HEK293 (cell line): ENCODE data around the gene POLA2.

ENCODE experiments used
- CTCF ChIA-PET: fragments of 350-600 bp; formaldehyde crosslinking; extraction: SDS; loops from one replicate; lab custom pipeline; 2021; ENCODE audit warnings: antibody characterized with exemption; lab: Yijun Ruan, JAX
- POLR2A ChIA-PET: fragments of 300-600 bp; formaldehyde crosslinking; extraction: SDS; loops from one replicate; lab custom pipeline; 2020; ENCODE audit warnings: antibody characterized with exemption, inconsistent platforms; lab: Yijun Ruan, JAX
- H3K27ac ChIP-seq: fragments of 200-500 bp; sonication (Bioruptor generic); 2 replicates; pipeline ENCODE4 v1.5.1; 2014; ENCODE audit warnings: low read depth, low read length, control low read depth, inconsistent platforms; ENCODE audit errors: extremely low read depth
- H3K36me3 ChIP-seq, 2 experiments: fragments of 200-500 bp in 1 of 2; sonication (Bioruptor generic) in 1 of 2; 1 replicate in 1 of 2; 2 replicates in 1 of 2; pipeline ENCODE4 v1.5.1; 2014 to 2017; ENCODE audit warnings: inconsistent platforms in 2 of 2, low read length in 2 of 2; ENCODE audit not compliant: control insufficient read depth in 2 of 2, insufficient read depth in 1 of 2
- H3K4me1 ChIP-seq: fragments of 200-500 bp; sonication (Bioruptor generic); 2 replicates; pipeline ENCODE4 v1.5.1; 2014; ENCODE audit warnings: mild to moderate bottlenecking, low read length, inconsistent platforms; ENCODE audit not compliant: control insufficient read depth, insufficient read depth
- H3K4me3 ChIP-seq: 2 replicates; pipeline ENCODE4 v1.5.1; 2011; ENCODE audit warnings: low read depth, mild to moderate bottlenecking, control low read depth, low read length, moderate library complexity
- H3K9me3 ChIP-seq: fragments of 200-500 bp; sonication (Bioruptor generic); 2 replicates; pipeline ENCODE4 v1.5.1; 2014; ENCODE audit warnings: low read depth, low read length, inconsistent platforms; ENCODE audit not compliant: control insufficient read depth, insufficient read depth
- GLIS1 ChIP-seq: fragments of 450-650 bp; formaldehyde crosslinking; IDR thresholded peaks from 2 replicates; pipeline ENCODE4 v1.5.1; 2016; ENCODE audit warnings: missing biosample characterization, missing genetic modification characterization
- ZFP3 ChIP-seq: fragments of 450-650 bp; formaldehyde crosslinking; IDR thresholded peaks from 2 replicates; pipeline ENCODE4 v1.5.1; 2016; ENCODE audit warnings: low read depth, missing biosample characterization, missing genetic modification characterization
- ZFP41 ChIP-seq: fragments of 450-650 bp; formaldehyde crosslinking; IDR thresholded peaks from 2 replicates; pipeline ENCODE4 v1.5.1; 2016; ENCODE audit warnings: missing biosample characterization, missing genetic modification characterization, borderline replicate concordance
- ZNF146 ChIP-seq: fragments of 450-650 bp; formaldehyde crosslinking; IDR thresholded peaks from 2 replicates; pipeline ENCODE4 v1.5.1; 2016; ENCODE audit warnings: missing biosample characterization, missing genetic modification characterization
- ZNF354C ChIP-seq: fragments of 450-650 bp; formaldehyde crosslinking; IDR thresholded peaks from 2 replicates; pipeline ENCODE4 v1.5.1; 2016; ENCODE audit warnings: missing biosample characterization, missing genetic modification characterization, low read depth, borderline replicate concordance
- ZNF391 ChIP-seq: fragments of 450-650 bp; formaldehyde crosslinking; IDR thresholded peaks from 2 replicates; pipeline ENCODE4 v1.5.1; 2016; ENCODE audit warnings: low read depth, missing biosample characterization, missing genetic modification characterization, borderline replicate concordance
- ZNF449 ChIP-seq: fragments of 450-650 bp; formaldehyde crosslinking; IDR thresholded peaks from 2 replicates; pipeline ENCODE4 v1.5.1; 2017; ENCODE audit warnings: missing biosample characterization, mild to moderate bottlenecking, missing genetic modification characterization, moderate library complexity
- ZNF510 ChIP-seq: fragments of 450-650 bp; formaldehyde crosslinking; IDR thresholded peaks from 2 replicates; pipeline ENCODE4 v1.5.1; 2018; ENCODE audit warnings: mild to moderate bottlenecking, missing genetic modification characterization, missing biosample characterization; ENCODE audit not compliant: insufficient replicate concordance
- ZNF530 ChIP-seq: fragments of 450-650 bp; formaldehyde crosslinking; IDR thresholded peaks from 2 replicates; pipeline ENCODE4 v1.5.1; 2016; ENCODE audit warnings: low read depth, missing biosample characterization, missing genetic modification characterization
- ZNF585B ChIP-seq: fragments of 450-650 bp; formaldehyde crosslinking; IDR thresholded peaks from 2 replicates; pipeline ENCODE4 v1.5.1; 2016; ENCODE audit warnings: missing biosample characterization, missing genetic modification characterization
- ZNF600 ChIP-seq: fragments of 450-650 bp; formaldehyde crosslinking; IDR thresholded peaks from 2 replicates; pipeline ENCODE4 v1.5.1; 2016; ENCODE audit warnings: missing biosample characterization, missing genetic modification characterization
- ZNF654 ChIP-seq: fragments of 450-650 bp; formaldehyde crosslinking; IDR thresholded peaks from 2 replicates; pipeline ENCODE4 v1.5.1; 2016; ENCODE audit warnings: low read depth, missing biosample characterization, missing genetic modification characterization
- ZNF660 ChIP-seq: fragments of 450-650 bp; IDR thresholded peaks from 2 replicates; pipeline ENCODE4 v1.5.1; 2018; ENCODE audit warnings: missing biosample characterization, mild to moderate bottlenecking, missing genetic modification characterization
- ZNF777 ChIP-seq: fragments of 450-650 bp; formaldehyde crosslinking; IDR thresholded peaks from 2 replicates; pipeline ENCODE4 v1.5.1; 2017; ENCODE audit warnings: missing biosample characterization, missing genetic modification characterization, borderline replicate concordance
- ZNF785 ChIP-seq: fragments of 450-650 bp; formaldehyde crosslinking; IDR thresholded peaks from 2 replicates; pipeline ENCODE4 v1.5.1; 2016; ENCODE audit warnings: missing biosample characterization, missing genetic modification characterization
- TF ChIP-seq, protein P1 (sequence below): fragments of 450-650 bp; formaldehyde crosslinking; IDR thresholded peaks from 2 replicates; pipeline ENCODE4 v1.5.1; 2016; ENCODE audit warnings: missing biosample characterization, missing genetic modification characterization

The POLA2 gene

DNA sequence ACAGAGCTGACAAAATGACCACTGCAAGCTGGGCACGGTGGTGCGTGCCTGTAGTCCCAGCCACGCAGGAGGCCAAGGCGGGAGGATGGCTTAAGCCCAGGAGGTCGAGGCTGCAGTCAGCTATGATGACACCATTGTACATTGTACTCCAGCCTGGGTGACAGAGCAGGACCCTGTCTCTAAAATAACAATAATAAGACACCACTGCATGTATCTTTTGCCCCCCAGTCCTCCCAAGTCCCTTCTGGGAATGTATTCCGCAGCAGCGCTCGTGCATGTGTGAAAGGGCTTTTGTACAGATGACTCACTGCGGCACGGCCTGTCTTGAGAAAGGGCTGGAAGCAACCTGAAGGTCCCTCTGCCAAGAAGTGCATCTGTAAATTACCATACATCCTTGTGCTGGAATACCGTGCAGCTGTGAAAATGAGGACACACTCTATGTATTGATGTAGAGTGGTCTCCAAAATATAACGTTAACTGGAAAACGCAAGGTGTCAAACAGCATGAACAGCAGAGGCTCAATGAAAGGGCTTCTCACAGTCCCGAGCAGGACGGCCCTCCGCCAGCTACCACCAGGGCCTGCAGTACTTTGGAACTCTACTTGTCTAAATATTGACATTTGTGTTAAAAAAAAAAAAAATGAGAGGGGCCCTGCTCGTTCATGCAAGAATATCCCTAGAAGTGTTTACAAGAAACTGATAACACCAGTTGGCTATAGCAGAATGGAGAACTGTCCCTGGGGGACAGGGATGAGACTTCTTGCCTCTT, 43.9 kb downstream of the POLA2 start:
- no peak overlapping the region for H3K4me3 ChIP-seq
- CTCF ChIA-PET: interaction anchor here (0.6 to 2.4 kb wide), 4 partner anchors 10 to 406 kb away, joined by 3 to 6 read pairs (median 4); no protein-coding TSS in a partner anchor
- POLR2A ChIA-PET: interaction anchor here (0.7 to 0.8 kb wide), 2 partner anchors 9 to 40 kb away, joined by 3 read pairs; partner anchors contain the start of gene CDC42EP2

DNA sequence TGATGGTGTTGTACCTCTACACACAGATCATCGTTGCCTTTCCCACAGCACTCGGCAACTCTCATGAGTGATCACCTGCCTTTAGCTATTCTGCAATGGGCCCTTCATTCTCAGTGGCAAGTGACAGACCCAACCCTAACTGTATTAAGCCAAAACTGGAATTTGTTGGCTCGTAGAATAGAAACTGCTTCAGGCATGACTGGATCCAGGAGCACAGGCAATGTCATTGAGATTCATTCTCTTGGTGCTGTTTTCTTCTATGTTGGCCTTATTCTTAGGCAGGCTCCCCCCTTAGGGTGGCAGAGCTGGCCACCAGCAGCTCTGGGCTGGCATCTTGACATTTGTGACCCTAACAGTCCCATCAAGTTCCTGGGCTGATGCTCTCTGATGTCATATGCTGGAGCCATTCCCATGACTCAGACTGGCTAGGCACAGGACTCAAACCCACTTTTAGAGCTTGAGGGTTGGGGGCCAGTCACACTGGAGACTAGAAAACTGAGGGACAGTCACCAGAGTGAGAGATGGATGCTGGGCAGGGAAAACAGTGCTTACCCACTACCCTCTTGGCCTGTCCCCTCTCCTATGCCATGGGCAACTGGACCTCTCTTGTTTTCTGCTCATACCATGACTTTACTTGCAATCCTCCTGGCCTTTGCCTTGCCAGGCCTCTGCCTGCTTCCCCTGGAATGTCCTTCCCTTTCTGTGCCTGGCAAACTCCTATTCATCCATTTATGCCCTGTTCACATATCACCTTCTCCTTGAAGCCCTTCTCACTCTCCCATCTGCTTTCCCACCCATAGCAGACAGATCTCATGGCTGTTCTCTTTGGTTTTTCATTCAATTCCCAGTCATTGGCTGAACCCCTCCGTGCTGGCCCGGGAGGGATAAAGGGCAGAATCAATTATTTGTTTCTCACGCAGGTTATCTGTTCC, 45.8 kb downstream of the POLA2 start:
- POLR2A ChIA-PET: no interaction called here
- CTCF ChIA-PET: interaction anchor here (0.6 to 1.0 kb wide), 3 partner anchors 8 to 129 kb away, joined by 3 to 5 read pairs (median 3); no protein-coding TSS in a partner anchor

More for the DNA sequence above, 43.9 kb downstream of the POLA2 start:
- 0 out of 2 replicates have a peak, but pooled peaks cover 3% of the 10 kb centered on the region for H3K4me1 ChIP-seq
- TF ChIP-seq ZNF600 (tag by site-specific recombination) (peak; percentile 74), ZNF449 (no peak)
- H3K27ac ChIP-seq: peak overlapping the region; percentile 0; the same call in 1 of the 2 replicates
- peaks cover 0 to 38% of the 10 kb centered on the region in 2 experiments; a peak in 2 of 3 replicates for H3K36me3 ChIP-seq
- no peaks in the 10 kb centered on the region for H3K9me3 ChIP-seq

GRCh38 chr11:65308281-65308891, 46.6 kb downstream of the POLA2 start:
- peaks cover 0 to 17% of the 10 kb centered on the region in 2 experiments; a peak in 2 of 3 replicates for H3K36me3 ChIP-seq
- ChIA-PET POLR2A (no interaction called here), CTCF (interaction anchor here (0.6 to 1.5 kb wide), 6 partner anchors 9 to 440 kb away, joined by 3 to 6 read pairs (median 4); no protein-coding TSS in a partner anchor)
- H3K27ac ChIP-seq: no peak overlapping the region
- no peak overlapping the region for H3K4me3 ChIP-seq
- no peak for TF ChIP-seq ZNF654 (tag by site-specific recombination)
- TF ChIP-seq ZNF585B (tag by site-specific recombination): no peak
- no peak for TF ChIP-seq ZNF146 (tag by site-specific recombination)
- TF ChIP-seq, protein P1, sequence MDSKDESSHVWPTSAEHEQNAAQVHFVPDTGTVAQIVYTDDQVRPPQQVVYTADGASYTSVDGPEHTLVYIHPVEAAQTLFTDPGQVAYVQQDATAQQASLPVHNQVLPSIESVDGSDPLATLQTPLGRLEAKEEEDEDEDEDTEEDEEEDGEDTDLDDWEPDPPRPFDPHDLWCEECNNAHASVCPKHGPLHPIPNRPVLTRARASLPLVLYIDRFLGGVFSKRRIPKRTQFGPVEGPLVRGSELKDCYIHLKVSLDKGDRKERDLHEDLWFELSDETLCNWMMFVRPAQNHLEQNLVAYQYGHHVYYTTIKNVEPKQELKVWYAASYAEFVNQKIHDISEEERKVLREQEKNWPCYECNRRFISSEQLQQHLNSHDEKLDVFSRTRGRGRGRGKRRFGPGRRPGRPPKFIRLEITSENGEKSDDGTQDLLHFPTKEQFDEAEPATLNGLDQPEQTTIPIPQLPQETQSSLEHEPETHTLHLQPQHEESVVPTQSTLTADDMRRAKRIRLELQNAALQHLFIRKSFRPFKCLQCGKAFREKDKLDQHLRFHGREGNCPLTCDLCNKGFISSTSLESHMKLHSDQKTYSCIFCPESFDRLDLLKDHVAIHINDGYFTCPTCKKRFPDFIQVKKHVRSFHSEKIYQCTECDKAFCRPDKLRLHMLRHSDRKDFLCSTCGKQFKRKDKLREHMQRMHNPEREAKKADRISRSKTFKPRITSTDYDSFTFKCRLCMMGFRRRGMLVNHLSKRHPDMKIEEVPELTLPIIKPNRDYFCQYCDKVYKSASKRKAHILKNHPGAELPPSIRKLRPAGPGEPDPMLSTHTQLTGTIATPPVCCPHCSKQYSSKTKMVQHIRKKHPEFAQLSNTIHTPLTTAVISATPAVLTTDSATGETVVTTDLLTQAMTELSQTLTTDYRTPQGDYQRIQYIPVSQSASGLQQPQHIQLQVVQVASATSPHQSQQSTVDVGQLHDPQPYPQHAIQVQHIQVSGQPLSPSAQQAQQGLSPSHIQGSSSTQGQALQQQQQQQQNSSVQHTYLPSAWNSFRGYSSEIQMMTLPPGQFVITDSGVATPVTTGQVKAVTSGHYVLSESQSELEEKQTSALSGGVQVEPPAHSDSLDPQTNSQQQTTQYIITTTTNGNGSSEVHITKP (tag by site-specific recombination): peak; percentile 72
- no peak for TF ChIP-seq ZNF510 (tag by site-specific recombination)
- no peak for TF ChIP-seq ZNF391
- TF ChIP-seq GLIS1: peak; percentile 6; the same call in 1 of the 2 replicates
- TF ChIP-seq ZFP41: no peak
- no peak for TF ChIP-seq ZNF354C (tag by site-specific recombination)
- TF ChIP-seq ZNF785: no peak
- no peak for TF ChIP-seq ZNF660 (tag by site-specific recombination)
- H3K4me1 ChIP-seq: 0 out of 2 replicates have a peak, but pooled peaks cover 3% of the 10 kb centered on the region
- no peaks in the 10 kb centered on the region for H3K9me3 ChIP-seq

More for the DNA sequence above, 45.8 kb downstream of the POLA2 start:
- Histone ChIP-seq H3K4me1 (0 out of 2 replicates have a peak, but pooled peaks cover 3% of the 10 kb centered on the region), H3K27ac (no peak overlapping the region), H3K9me3 (no peaks in the 10 kb centered on the region), H3K4me3 (no peak overlapping the region), H3K36me3 (peaks cover 0 to 21% of the 10 kb centered on the region in 2 experiments; a peak in 2 of 3 replicates)
- TF ChIP-seq ZNF530 (tag by site-specific recombination): no peak
- no peak for TF ChIP-seq ZNF777 (tag by site-specific recombination)
- TF ChIP-seq ZFP3 (tag by site-specific recombination): peak; percentile 87
